H7 (cell line): ENCODE measurements around the gene UBR4. TPM values are rescaled to one million over a fixed set of nuclear protein-coding genes. Genes with fewer than 3 reads are reported as not detected.

Source experiments
- total RNA-seq: library from RNA; depleted of rRNA; stranded (reverse); fragments of >200 nt; shearing (Covaris generic); gene quantifications from 2 replicates; pipeline ENCODE4 v1.2.3, GENCODE V29; 2014; rRNA removed

UBR4 gene
- total RNA-seq, 1 experiment from 2014 or later: 87.7 TPM

Other genes with a start within 250 kb of the UBR4 start
- gene EMC1, start 41.3 kb upstream of the UBR4 start, total RNA-seq: 58.6 and 65.5 TPM in 2 replicates
- 77.4 and 82.4 TPM in 2 replicates for gene MRTO4, start 41.5 kb upstream of the UBR4 start, total RNA-seq
- 0.69 and 1.8 TPM in 2 replicates for gene AKR7A3, start 78.5 kb upstream of the UBR4 start, total RNA-seq
- gene AKR7A2, start 101.9 kb upstream of the UBR4 start, total RNA-seq: 90.2 and 92.4 TPM in 2 replicates
- 25.7 and 29.5 TPM in 2 replicates for gene SLC66A1, start 102.1 kb upstream of the UBR4 start, total RNA-seq